Activated T-cell treated with anti-CD3 and anti-CD28 coated beads for 24 hours (primary cell): ENCODE results near the gene KIAA1958.
"Not testable (repeated sequence)": the region's sequence is repeated elsewhere in the genome, so short reads cannot be mapped to it uniquely, and the experiment has no call there.

Source experiments
- DNase-seq: peaks from one replicate; pipeline ENCODE4 v3.0.0-alpha.2; 2020; ENCODE audit warnings: low read depth

Gene KIAA1958

GRCh38 chr9:112664531-112664930 is 177.9 kb downstream of the KIAA1958 start:
- no peak for DNase-seq

- no peak for DNase-seq
These were observed 178.7 kb downstream of the KIAA1958 start for GRCh38 chr9:112665347-112665746.

- DNase-seq = no peak
These were observed 182.7 kb downstream of the KIAA1958 start for GRCh38 chr9:112669326-112669725.

GRCh38 chr9:112670991-112671625 is 184.5 kb downstream of the KIAA1958 start:
- DNase-seq = no peak

- DNase-seq = not testable (repeated sequence)
These were observed 186.6 kb downstream of the KIAA1958 start for GRCh38 chr9:112673221-112673620.

- no peak for DNase-seq
These were observed 190.4 kb downstream of the KIAA1958 start for GRCh38 chr9:112677040-112677439.

- no peak for DNase-seq
These were observed 194.2 kb downstream of the KIAA1958 start for GRCh38 chr9:112680731-112681402.

- no peak for DNase-seq
These were observed 202.6 kb downstream of the KIAA1958 start for GRCh38 chr9:112689161-112689740.

- no peak for DNase-seq
These were observed 208.3 kb downstream of the KIAA1958 start for GRCh38 chr9:112694706-112695555.

GRCh38 chr9:112696461-112696860 is 209.8 kb downstream of the KIAA1958 start:
- DNase-seq = no peak

- no peak for DNase-seq
These were observed 212.6 kb downstream of the KIAA1958 start for GRCh38 chr9:112699230-112699629.

- no peak for DNase-seq
These were observed 213.5 kb downstream of the KIAA1958 start for GRCh38 chr9:112700085-112700484.

GRCh38 chr9:112703304-112703703 is 216.7 kb downstream of the KIAA1958 start:
- no peak for DNase-seq

GRCh38 chr9:112705768-112706427 is 219.3 kb downstream of the KIAA1958 start:
- DNase-seq = no peak

- no peak for DNase-seq
These were observed 224.5 kb downstream of the KIAA1958 start for GRCh38 chr9:112711050-112711689.

GRCh38 chr9:112712678-112713077 is 226.1 kb downstream of the KIAA1958 start:
- DNase-seq = no peak

- DNase-seq = peak; percentile 96
These were observed 231.2 kb downstream of the KIAA1958 start, which contains the start of gene INIP for GRCh38 chr9:112717661-112718331. INIP (minus strand) TSS chr9:112718117; CDS start chr9:112716485, 1,632 bp downstream.
